ENCODE results near the gene GPR143.
"Not testable (repeated sequence)": the region's sequence is repeated elsewhere in the genome, so short reads cannot be mapped to it uniquely, and the experiment has no call there.

Gene GPR143

GRCh38 chrX:9765737-9766097, at the start of gene GPR143:
TSS of gene GPR143 (minus strand) at chrX:9765847. CDS start at chrX:9765817, 30 bp downstream.
- no peaks in the 10 kb centered on the region for H3K4me1 ChIP-seq (ENCODE audit: low read length)
- no peak within 1 kb of the TSS for H3K4me3 ChIP-seq (ENCODE audit: low read length)
- H3K4me2 ChIP-seq (ENCODE audit: low read length), result no peak within 1 kb of the TSS
- no peaks in the 10 kb centered on the region for H3K36me3 ChIP-seq (replicated peaks; ENCODE audit: low read depth, low read length)
- TF ChIP-seq EZH2phosphoT487 (IDR thresholded peaks at IDR 0.05; ENCODE audit: low read depth) (no peak), CTCF (IDR thresholded peaks at IDR 0.05; ENCODE audit: low read depth, low read length) (no peak)
- no peaks in the 10 kb centered on the region for H4K20me1 ChIP-seq (ENCODE audit: insufficient read depth, low read length)
- H3K9me3 ChIP-seq (ENCODE audit: insufficient read depth, low read length), result no peaks in the 10 kb centered on the region
- no peak within 1 kb of the TSS for H2AFZ ChIP-seq (ENCODE audit: low read depth, low read length)
- H3K9ac ChIP-seq (ENCODE audit: low read length), result no peak within 1 kb of the TSS
- H3K27me3 ChIP-seq (ENCODE audit: low read depth, low read length), result no peaks in the 10 kb centered on the region
- no peaks in the 10 kb centered on the region for H3K79me2 ChIP-seq (ENCODE audit: low read length)
- no peak within 1 kb of the TSS for H3K27ac ChIP-seq (ENCODE audit: low read length)

GRCh38 chrX:9811086-9811485, 45.4 kb upstream of the GPR143 start:
- not testable (repeated sequence) for H3K9me3 ChIP-seq (ENCODE audit: insufficient read depth, low read length); H3K9ac ChIP-seq (ENCODE audit: low read length); H3K36me3 ChIP-seq (replicated peaks; ENCODE audit: low read depth, low read length); H3K4me3 ChIP-seq (ENCODE audit: low read length); H3K4me1 ChIP-seq (ENCODE audit: low read length); H2AFZ ChIP-seq (ENCODE audit: low read depth, low read length); H3K27me3 ChIP-seq (ENCODE audit: low read depth, low read length); H3K27ac ChIP-seq (ENCODE audit: low read length); H4K20me1 ChIP-seq (ENCODE audit: insufficient read depth, low read length); H3K79me2 ChIP-seq (ENCODE audit: low read length); H3K4me2 ChIP-seq (ENCODE audit: low read length)

- H3K79me2 ChIP-seq (ENCODE audit: low read length); H3K4me3 ChIP-seq (ENCODE audit: low read length); H3K27ac ChIP-seq (ENCODE audit: low read length); H4K20me1 ChIP-seq (ENCODE audit: insufficient read depth, low read length); H3K9me3 ChIP-seq (ENCODE audit: insufficient read depth, low read length); H3K27me3 ChIP-seq (ENCODE audit: low read depth, low read length); H3K4me1 ChIP-seq (ENCODE audit: low read length); H3K4me2 ChIP-seq (ENCODE audit: low read length); H3K36me3 ChIP-seq (replicated peaks; ENCODE audit: low read depth, low read length); H3K9ac ChIP-seq (ENCODE audit: low read length); H2AFZ ChIP-seq (ENCODE audit: low read depth, low read length): not testable (repeated sequence)
Measured at GRCh38 chrX:9809876-9810275, 44.2 kb upstream of the GPR143 start.

DNA sequence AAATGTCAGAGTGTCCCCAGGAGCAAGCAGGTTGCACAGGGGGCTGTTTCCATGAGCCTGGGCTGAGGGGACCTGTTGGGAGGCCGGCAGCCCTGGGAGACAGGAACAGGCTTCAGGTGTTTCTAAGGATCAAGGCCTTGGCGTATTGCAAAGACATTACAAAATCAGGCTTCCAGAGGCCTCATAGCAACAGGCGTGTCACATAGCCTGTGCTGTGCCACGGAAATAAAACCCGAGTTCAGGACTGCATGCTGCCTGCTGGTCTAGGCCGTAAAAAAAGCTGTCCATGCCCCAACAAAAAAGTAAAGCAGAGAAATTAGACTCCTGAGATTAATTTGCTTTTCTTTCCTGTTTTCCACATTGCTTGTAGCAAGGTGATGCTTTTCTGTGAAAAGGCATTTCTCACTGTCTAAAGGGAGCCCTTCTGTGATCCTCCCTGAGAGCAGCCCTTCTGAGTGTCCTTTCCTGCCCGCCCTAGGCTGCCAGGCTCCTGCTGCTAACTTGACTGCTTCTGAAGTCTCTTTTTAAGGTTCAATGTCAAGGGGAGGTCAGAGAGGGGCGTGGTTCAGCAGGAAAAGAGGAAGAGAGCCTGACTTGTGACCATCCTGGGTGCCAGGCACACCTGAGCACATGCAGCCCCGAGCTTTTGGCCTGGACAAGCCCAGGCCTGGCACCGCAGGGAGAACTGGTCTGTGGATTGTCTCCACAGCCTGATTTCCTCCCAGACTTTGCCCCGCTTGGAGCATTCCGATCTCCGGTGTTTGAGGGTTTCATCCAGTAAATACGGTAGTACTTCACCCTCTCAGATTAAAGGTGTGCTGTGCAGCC, 41.9 kb upstream of the GPR143 start:
- Histone ChIP-seq H2AFZ (ENCODE audit: low read depth, low read length) (no peak overlapping the region), H4K20me1 (ENCODE audit: insufficient read depth, low read length) (no peaks in the 10 kb centered on the region), H3K4me2 (ENCODE audit: low read length) (no peak overlapping the region), H3K27ac (ENCODE audit: low read length) (no peak overlapping the region), H3K36me3 (replicated peaks; ENCODE audit: low read depth, low read length) (no peaks in the 10 kb centered on the region), H3K79me2 (ENCODE audit: low read length) (no peaks in the 10 kb centered on the region), H3K9me3 (ENCODE audit: insufficient read depth, low read length) (no peaks in the 10 kb centered on the region), H3K27me3 (ENCODE audit: low read depth, low read length) (no peaks in the 10 kb centered on the region), H3K4me1 (ENCODE audit: low read length) (0 out of 2 replicates have a peak, but pooled peaks cover 5% of the 10 kb centered on the region), H3K9ac (ENCODE audit: low read length) (no peak overlapping the region), H3K4me3 (ENCODE audit: low read length) (no peak overlapping the region)
- TF ChIP-seq EZH2phosphoT487 (IDR thresholded peaks at IDR 0.05; ENCODE audit: low read depth) (no peak), CTCF (IDR thresholded peaks at IDR 0.05; ENCODE audit: low read depth, low read length) (no peak)

DNA sequence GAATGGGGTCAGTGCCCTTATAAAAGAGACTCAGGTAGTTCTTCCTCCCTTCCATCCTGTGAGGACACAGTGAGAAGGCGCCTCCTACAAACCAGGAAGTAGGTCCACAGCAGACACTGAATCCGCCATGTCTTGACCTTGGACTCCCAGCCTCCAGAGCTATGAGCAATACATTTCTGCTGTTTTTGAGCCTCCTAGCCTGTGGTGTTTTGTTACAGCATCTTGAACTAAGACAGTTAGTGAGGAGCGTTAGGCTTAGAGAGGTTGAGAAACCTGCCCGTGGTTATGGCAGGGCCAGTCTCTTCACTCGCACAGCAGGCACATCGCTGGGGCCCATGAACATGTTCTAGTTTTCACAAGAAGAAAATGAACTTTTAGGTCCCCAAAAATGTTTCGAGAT, 40.3 kb upstream of the GPR143 start:
- no peaks in the 10 kb centered on the region for H3K36me3 ChIP-seq (replicated peaks; ENCODE audit: low read depth, low read length)
- H3K79me2 ChIP-seq (ENCODE audit: low read length), result no peaks in the 10 kb centered on the region
- TF ChIP-seq CTCF (IDR thresholded peaks at IDR 0.05; ENCODE audit: low read depth, low read length) (no peak), EZH2phosphoT487 (IDR thresholded peaks at IDR 0.05; ENCODE audit: low read depth) (no peak)
- no peak overlapping the region for H3K4me3 ChIP-seq (ENCODE audit: low read length)
- H3K27me3 ChIP-seq (ENCODE audit: low read depth, low read length), result no peaks in the 10 kb centered on the region
- no peaks in the 10 kb centered on the region for H3K9me3 ChIP-seq (ENCODE audit: insufficient read depth, low read length)
- H3K9ac ChIP-seq (ENCODE audit: low read length), result no peak overlapping the region
- H2AFZ ChIP-seq (ENCODE audit: low read depth, low read length), result no peak overlapping the region
- no peaks in the 10 kb centered on the region for H4K20me1 ChIP-seq (ENCODE audit: insufficient read depth, low read length)
- H3K4me2 ChIP-seq (ENCODE audit: low read length), result no peak overlapping the region
- 0 out of 2 replicates have a peak, but pooled peaks cover 5% of the 10 kb centered on the region for H3K4me1 ChIP-seq (ENCODE audit: low read length)
- H3K27ac ChIP-seq (ENCODE audit: low read length), result no peak overlapping the region
